GM19035 (cell line): Measurements from ENCODE around the gene INPP4A.

Experiments used
- ATAC-seq: cut with Tn5 transposase; IDR thresholded peaks from one replicate; pipeline ENCODE4 v1.9.1; 2021; ENCODE audit not compliant: unreplicated experiment

Gene INPP4A

GRCh38 chr2:98489971-98490962, 45.6 kb downstream of the INPP4A start:
- ATAC-seq = no peak

GRCh38 chr2:98492441-98492840, 47.8 kb downstream of the INPP4A start:
- ATAC-seq = no peak

DNA sequence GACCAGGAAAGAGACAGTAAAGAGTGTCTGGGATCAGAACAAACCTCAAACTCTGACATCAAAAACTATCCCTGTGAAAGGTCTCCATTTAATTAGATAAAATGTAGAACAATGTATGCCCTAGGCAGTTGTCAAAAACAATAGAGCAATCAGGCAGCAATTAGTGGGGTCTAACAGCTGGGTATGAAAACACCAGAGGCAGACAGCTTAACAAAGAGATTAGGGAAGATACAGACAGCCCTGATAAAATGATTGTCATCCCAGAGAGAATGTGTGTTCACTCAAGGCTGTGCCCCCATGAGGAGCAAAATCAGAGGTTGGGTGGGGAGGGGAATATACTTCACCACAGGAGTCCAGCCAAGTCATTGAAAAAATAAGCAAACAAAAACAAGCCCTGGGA, 50.0 kb downstream of the INPP4A start:
- no peak for ATAC-seq

GRCh38 chr2:98496750-98497493, 52.3 kb downstream of the INPP4A start:
- ATAC-seq = no peak

DNA sequence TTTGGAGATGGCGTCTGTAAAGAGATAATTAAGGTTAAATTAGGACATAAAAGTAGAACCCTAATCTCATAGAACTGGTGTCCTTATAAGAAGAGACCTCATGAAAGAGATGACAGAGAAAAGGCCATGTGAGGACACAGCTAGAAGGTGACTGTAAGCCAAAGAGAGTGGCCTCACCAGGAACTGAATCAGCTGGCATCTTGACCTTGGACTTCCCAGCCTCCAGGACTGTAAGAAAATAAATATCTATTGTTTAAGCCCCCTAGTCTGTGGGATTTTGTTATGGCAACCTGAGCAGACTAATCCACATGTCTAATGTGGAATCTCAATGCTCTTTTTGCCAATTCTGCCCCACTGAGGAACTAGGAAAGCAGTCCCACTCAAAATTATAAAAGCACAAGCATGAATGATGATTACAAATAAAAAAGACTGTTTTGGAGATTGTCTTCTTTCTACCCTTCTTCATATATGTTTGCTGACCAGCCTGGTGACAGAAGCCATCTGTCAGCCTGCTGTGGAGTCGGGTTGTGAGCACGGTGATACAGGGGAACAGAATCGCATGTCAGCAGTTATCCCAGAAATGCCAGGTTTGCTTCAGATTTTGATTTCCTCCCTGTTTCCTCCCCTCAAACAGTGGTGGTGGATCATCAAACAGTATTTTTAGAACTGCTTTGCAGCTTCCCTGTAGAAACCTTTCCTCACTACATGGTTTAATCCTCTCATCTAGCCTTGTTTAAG, 54.2 kb downstream of the INPP4A start:
- no peak for ATAC-seq

DNA sequence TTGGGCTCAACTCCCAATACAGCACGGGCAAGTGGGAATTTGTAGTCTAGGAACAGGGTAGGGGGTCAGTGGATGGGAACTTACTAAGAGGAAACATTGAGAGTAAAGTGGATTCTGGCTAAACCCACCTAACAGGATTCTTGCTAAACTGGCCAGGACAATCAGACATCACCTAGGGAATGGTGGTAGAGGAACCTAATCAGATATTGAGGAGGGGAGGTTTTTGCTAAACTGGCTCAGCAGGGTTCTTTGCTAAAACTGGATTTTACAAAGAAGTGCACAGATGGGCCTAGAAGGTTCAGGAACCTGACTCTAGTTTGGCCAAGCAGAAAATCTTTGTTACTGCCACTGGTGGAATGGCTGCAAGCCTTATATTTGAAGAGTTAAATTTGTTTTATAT, 55.9 kb downstream of the INPP4A start:
- ATAC-seq = no peak

GRCh38 chr2:98501223-98501622, 56.6 kb downstream of the INPP4A start:
- ATAC-seq = no peak

GRCh38 chr2:98501876-98502275, 57.2 kb downstream of the INPP4A start:
- no peak for ATAC-seq

DNA sequence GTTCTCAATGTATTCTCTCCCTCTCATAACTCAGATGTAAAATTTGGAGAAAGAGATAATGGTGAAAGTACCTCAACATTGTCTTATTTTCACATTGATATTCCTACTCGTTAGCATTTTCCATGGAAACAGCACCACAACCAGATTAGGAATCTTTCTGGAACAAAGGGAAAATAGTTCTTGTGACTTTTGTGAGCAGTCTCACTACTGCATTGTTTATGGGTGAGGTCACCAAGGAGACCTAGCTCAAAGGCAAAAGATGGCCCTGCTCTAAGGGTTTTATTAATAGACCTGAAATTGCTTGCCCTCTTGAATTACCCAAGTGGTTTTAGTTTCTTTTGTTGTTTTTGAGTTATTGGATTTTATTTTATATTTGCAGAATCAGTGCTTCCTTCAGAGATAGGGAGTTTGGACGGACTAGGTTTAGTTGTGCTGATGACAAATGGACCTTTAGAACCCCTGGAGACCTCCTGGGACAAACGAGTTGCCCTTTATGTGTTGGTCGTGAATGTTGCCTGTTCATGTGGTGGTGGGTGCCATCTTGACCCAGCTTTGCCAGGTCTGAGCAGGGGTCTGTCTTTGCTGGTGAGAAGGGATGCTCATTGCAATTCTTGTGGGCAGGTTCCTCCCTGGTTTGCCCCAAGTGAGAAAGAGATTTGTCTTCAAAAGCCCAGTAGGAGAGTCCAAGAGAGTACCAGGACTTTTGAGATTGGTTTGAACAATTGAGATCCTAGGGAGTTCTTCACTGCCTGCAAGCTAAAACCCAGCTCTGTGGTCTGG, 58.1 kb downstream of the INPP4A start:
- no peak for ATAC-seq

DNA sequence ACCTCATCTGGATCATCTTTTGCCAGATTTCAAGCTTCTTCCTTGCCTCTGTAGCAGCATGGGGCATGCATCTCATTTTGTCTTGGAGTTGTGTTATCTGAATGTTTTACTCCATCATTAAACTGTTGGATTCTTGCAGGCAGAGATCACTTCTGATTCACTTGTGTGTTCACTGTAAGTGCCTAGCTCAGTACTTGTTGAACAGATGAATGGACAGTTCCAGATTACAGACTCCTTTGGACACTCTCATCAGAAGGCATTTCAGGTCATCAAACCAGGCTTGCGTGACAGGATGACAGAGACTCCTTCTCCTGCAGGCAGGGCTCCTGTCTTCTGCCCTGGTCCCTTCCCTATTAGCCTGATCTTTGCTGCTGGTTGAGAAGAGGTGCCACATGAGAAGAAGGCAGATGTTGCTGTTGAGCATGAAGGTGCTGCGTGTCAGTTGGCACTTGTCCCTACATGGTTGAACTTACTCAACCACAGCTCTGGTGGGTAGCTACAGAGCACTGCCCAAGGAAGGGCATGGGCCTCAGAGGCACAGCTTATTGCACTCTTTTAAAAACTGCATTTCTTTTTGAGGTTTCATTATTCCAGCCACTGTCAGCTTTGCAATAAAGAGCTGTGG, 58.9 kb downstream of the INPP4A start:
- no peak for ATAC-seq

GRCh38 chr2:98504381-98505109, 59.9 kb downstream of the INPP4A start:
- no peak for ATAC-seq

- no peak for ATAC-seq
Observed at GRCh38 chr2:98505311-98505808, 60.7 kb downstream of the INPP4A start.

DNA sequence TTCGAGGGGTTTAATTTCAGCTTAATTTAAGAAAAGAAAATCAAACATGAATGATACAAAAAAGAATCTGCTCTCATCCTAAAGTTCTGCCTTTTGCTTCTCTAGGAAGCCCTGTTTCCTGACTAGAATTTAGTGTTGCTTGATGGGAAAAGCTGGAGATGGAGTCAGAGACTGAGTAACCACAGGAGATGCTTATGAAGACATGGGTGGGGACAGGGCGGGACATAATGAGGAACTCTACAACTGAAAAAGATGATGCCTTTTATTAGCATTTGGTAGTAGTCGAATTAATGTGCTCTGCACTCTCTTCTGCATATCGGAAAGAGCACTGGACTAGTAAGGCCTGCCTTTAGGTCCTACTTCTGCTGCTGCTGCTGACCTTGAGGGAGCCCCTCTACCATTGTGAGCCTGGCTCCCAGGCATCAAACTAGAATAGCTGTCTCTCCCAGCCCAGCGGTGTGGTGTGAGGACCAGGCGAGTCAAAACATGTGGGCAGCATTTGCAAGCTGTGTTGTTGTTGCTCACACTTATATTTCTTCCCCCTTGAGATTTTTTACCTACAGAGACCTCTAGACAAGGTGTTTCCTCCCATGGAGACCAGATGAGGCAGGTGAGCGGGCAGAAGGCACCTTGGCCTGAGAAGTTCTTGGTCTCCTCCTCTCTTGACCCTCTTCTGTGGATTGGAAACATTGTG, 61.5 kb downstream of the INPP4A start:
- no peak for ATAC-seq

DNA sequence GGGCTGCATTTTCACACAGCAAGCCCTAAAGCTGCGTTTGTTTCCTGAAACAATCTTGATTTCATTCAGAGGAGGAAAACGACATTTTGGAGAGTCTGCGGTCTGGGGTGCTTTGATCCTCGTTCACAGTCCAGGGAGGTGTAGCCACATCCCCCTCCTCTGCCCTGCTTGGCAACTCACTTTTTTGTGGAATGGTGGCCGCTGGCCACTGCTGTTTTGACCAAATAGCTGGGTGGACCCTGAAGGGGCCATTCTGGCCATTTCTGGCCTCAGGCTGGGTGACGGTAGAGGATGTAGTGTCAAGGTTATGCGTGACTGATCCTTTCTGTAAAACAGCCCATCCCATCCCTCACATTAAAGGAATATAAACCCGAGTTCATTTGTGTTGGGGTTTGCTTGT, 62.2 kb downstream of the INPP4A start:
- no peak for ATAC-seq

DNA sequence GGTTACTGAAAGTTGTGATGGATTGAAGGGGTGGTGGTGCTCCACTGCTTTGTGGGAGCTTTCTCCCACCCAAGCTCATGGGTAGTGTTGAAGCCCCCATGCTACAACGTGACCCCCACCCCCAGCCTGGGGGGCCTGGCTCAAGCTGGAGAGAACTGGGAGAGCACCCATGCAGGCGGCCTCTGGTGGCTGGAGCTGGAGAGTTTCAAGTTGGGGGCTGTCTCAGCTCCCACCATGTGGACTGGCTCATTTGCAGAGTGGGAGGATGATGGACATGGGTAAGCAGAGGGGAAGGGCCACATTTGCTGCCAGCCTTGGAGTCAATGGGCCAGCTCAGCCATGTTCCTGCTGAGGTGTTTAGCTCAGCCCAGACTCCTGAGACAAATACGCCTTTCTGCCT, 62.8 kb downstream of the INPP4A start:
- no peak for ATAC-seq

DNA sequence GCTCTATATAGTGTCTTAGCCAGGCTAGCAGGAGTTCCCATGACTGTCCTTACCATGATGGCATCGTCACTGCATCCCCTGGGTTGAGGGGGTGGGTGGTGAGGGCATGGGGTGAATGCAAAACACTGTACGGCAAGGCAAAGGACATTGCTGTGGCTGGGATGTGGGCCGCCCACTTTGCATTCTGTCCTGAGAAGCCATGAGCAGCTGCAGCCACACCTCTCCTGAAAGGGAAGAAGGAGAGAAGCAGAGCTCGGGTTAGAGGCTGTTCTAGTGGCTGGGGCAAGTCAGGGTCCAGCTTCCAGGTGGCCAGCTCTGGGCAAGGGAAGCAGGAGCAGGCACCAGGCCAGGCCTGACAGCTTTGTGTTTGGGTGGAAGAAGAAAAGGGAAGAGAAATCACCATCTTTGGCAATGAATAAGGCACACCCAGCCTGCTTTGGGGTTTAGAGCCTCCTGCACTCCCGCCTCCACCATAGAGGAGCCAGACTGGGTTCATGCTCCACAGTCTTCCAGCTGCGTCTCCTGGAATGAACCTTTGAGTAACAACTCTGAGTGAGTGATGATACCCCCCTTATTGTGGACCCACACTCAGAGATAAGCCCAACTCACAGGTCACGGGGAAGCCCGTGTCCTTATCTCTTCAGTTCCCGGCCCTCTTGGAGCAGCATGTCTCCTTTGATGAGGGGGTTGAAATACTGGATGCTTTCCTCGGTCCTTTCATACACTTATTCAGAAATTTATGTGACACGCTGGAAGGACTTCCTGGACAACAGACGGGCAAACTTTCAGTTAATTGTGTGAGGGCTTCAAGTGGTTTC, 63.4 kb downstream of the INPP4A start:
- ATAC-seq = no peak

DNA sequence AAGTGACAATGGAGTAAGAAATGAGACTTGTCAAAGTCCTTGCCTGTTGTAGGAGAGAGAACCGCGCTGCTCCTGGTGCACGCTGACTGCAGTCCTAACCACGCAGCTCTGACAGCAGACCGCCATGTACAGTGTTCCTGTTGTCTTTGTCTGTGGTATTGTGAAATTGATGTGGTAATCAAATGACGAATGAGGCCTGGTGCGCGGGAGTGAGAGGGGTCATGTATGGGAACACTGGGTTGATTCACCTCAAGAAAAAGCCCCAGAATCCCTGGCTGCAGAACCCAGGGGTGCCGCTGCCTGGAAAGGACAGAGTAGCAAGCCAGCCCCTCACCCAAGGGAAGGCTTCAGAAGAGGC, 64.0 kb downstream of the INPP4A start:
- no peak for ATAC-seq
